ENCODE data around the gene REPS2.

REPS2 gene

GRCh38 chrX:17078031-17078720, 131.7 kb downstream of the REPS2 start:
- Histone ChIP-seq H2BK12ac (ENCODE audit: low read length in 2 of 2) (no peak overlapping the region), H3K4ac (ENCODE audit: low read depth in 1 of 2, low read length in 2 of 2) (no peak overlapping the region), H3K9me3 (ENCODE audit: control insufficient read depth, low read length) (no peaks in the 10 kb centered on the region), H3K36me3 (ENCODE audit: control insufficient read depth in 1 of 2, insufficient read depth in 2 of 2, low read depth in 1 of 2, low read length in 2 of 2) (no peaks in the 10 kb centered on the region), H3K4me1 (ENCODE audit: control insufficient read depth, insufficient read depth, low read depth, low read length) (peaks cover 2% of the 10 kb centered on the region), H2AFZ (ENCODE audit: low read depth, low read length) (no peak overlapping the region), H2BK120ac (ENCODE audit: low read depth, low read length) (no peak overlapping the region), H3K14ac (ENCODE audit: low read length in 2 of 2) (no peak overlapping the region), H3K79me1 (replicated peaks; ENCODE audit: low read length, poor library complexity, severe bottlenecking) (no peaks in the 10 kb centered on the region), H3K23ac (ENCODE audit: low read length in 2 of 2) (no peak overlapping the region), H4K8ac (ENCODE audit: low read length) (no peak overlapping the region), H3K18ac (ENCODE audit: low read depth in 1 of 2, low read length in 2 of 2) (no peak overlapping the region), H3K4me3 (ENCODE audit: insufficient read depth in 1 of 2, low read depth in 1 of 2, low read length in 2 of 2) (no peak overlapping the region), H2BK15ac (ENCODE audit: low read depth, poor library complexity, severe bottlenecking) (no peak overlapping the region), H2AK5ac (ENCODE audit: low read length, severe bottlenecking) (no peak overlapping the region), H3K9ac (ENCODE audit: low read length) (no peak overlapping the region), H4K91ac (ENCODE audit: low read length) (no peak overlapping the region), H3K27ac (ENCODE audit: low read length, poor library complexity, severe bottlenecking) (no peak overlapping the region), H3K4me2 (ENCODE audit: low read length, poor library complexity, severe bottlenecking) (no peak overlapping the region), H3K27me3 (ENCODE audit: control insufficient read depth in 1 of 2, insufficient read depth in 1 of 2, low read length in 2 of 2) (peaks cover 0 to 37% of the 10 kb centered on the region in 2 experiments), H2BK5ac (ENCODE audit: low read depth, low read length, poor library complexity, severe bottlenecking) (no peak overlapping the region)
- WGBS, result 58% methylated on average over 3 of the region's 3 CpGs
- DNase-seq, result no peak

DNA sequence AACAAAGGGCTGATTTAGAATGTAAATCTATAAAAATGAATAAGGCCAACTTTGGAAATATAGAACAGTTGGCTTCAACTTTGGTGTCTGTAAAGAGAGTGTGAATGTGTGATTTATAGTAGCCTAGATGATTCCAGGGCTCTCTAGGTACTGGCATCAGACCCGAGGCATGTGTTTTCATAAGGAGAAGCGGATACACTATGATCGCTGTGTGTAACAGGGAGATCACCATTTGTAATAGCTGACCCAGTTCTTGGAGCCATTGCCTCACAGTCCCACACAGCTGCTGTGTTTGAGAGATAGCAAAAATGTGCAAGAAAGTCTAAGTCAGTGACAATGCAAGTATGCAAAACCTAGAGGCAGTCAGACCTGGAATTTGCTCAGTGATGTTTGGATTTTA, 135.1 kb downstream of the REPS2 start:
- no peak overlapping the region for H4K91ac ChIP-seq (ENCODE audit: low read length)
- H2AFZ ChIP-seq (ENCODE audit: low read depth, low read length), result no peak overlapping the region
- no peak overlapping the region for H3K4me2 ChIP-seq (ENCODE audit: low read length, poor library complexity, severe bottlenecking)
- WGBS, result 86% methylated on average over 3 of the region's 3 CpGs
- no peak overlapping the region for H2BK5ac ChIP-seq (ENCODE audit: low read depth, low read length, poor library complexity, severe bottlenecking)
- H3K36me3 ChIP-seq (ENCODE audit: control insufficient read depth in 1 of 2, insufficient read depth in 2 of 2, low read depth in 1 of 2, low read length in 2 of 2), result no peaks in the 10 kb centered on the region
- H4K8ac ChIP-seq (ENCODE audit: low read length), result no peak overlapping the region
- no peak overlapping the region for H3K4me3 ChIP-seq (ENCODE audit: insufficient read depth in 1 of 2, low read depth in 1 of 2, low read length in 2 of 2)
- H2BK15ac ChIP-seq (ENCODE audit: low read depth, poor library complexity, severe bottlenecking), result no peak overlapping the region
- H3K14ac ChIP-seq (ENCODE audit: low read length in 2 of 2), result no peak overlapping the region
- no peak overlapping the region for H3K4ac ChIP-seq (ENCODE audit: low read depth in 1 of 2, low read length in 2 of 2)
- no peak for DNase-seq
- H3K27ac ChIP-seq (ENCODE audit: low read length, poor library complexity, severe bottlenecking), result no peak overlapping the region
- peaks cover 2% of the 10 kb centered on the region for H3K4me1 ChIP-seq (ENCODE audit: control insufficient read depth, insufficient read depth, low read depth, low read length)
- no peak overlapping the region for H3K23ac ChIP-seq (ENCODE audit: low read length in 2 of 2)
- H2BK12ac ChIP-seq (ENCODE audit: low read length in 2 of 2), result no peak overlapping the region
- H2BK120ac ChIP-seq (ENCODE audit: low read depth, low read length), result no peak overlapping the region
- no peak overlapping the region for H3K9ac ChIP-seq (ENCODE audit: low read length)
- peaks cover 0 to 28% of the 10 kb centered on the region in 2 experiments for H3K27me3 ChIP-seq (ENCODE audit: control insufficient read depth in 1 of 2, insufficient read depth in 1 of 2, low read length in 2 of 2)
- H3K18ac ChIP-seq (ENCODE audit: low read depth in 1 of 2, low read length in 2 of 2), result no peak overlapping the region
- H3K79me1 ChIP-seq (replicated peaks; ENCODE audit: low read length, poor library complexity, severe bottlenecking), result no peaks in the 10 kb centered on the region
- no peaks in the 10 kb centered on the region for H3K9me3 ChIP-seq (ENCODE audit: control insufficient read depth, low read length)
- H2AK5ac ChIP-seq (ENCODE audit: low read length, severe bottlenecking), result no peak overlapping the region

DNA sequence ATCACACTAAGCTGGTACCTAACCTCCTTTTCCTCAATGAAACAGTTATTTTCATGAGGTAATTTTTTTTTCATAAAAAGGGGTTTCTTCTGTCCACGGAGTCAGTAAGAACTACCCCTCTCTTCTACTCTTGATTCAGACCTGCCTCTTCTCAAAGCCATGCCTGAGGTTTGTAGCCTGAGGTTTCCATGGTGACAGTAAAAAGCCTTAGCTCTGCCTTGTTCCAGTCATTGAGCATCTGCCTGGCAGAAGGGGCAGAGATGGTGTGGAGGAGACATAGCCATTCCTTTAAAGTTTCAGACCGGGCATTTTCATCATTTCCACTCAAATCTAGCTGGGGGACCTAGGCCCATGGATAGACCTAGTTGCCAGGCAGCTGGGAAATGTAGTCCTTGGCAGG, 135.5 kb downstream of the REPS2 start:
- no peak overlapping the region for H3K23ac ChIP-seq (ENCODE audit: low read length in 2 of 2)
- H2BK15ac ChIP-seq (ENCODE audit: low read depth, poor library complexity, severe bottlenecking), result no peak overlapping the region
- peaks cover 2% of the 10 kb centered on the region for H3K4me1 ChIP-seq (ENCODE audit: control insufficient read depth, insufficient read depth, low read depth, low read length)
- no peak overlapping the region for H2AFZ ChIP-seq (ENCODE audit: low read depth, low read length)
- no peak overlapping the region for H3K14ac ChIP-seq (ENCODE audit: low read length in 2 of 2)
- no peak overlapping the region for H2BK12ac ChIP-seq (ENCODE audit: low read length in 2 of 2)
- H3K9ac ChIP-seq (ENCODE audit: low read length), result no peak overlapping the region
- no peak overlapping the region for H4K91ac ChIP-seq (ENCODE audit: low read length)
- H3K27ac ChIP-seq (ENCODE audit: low read length, poor library complexity, severe bottlenecking), result no peak overlapping the region
- no peak for DNase-seq
- H3K18ac ChIP-seq (ENCODE audit: low read depth in 1 of 2, low read length in 2 of 2), result no peak overlapping the region
- no peak overlapping the region for H3K4me2 ChIP-seq (ENCODE audit: low read length, poor library complexity, severe bottlenecking)
- H2AK5ac ChIP-seq (ENCODE audit: low read length, severe bottlenecking), result no peak overlapping the region
- peaks cover 0 to 28% of the 10 kb centered on the region in 2 experiments for H3K27me3 ChIP-seq (ENCODE audit: control insufficient read depth in 1 of 2, insufficient read depth in 1 of 2, low read length in 2 of 2)
- H3K79me1 ChIP-seq (replicated peaks; ENCODE audit: low read length, poor library complexity, severe bottlenecking), result no peaks in the 10 kb centered on the region
- no peak overlapping the region for H3K4ac ChIP-seq (ENCODE audit: low read depth in 1 of 2, low read length in 2 of 2)
- WGBS, result 59% methylated on average over 2 of the region's 2 CpGs
- H3K4me3 ChIP-seq (ENCODE audit: insufficient read depth in 1 of 2, low read depth in 1 of 2, low read length in 2 of 2), result no peak overlapping the region
- no peaks in the 10 kb centered on the region for H3K9me3 ChIP-seq (ENCODE audit: control insufficient read depth, low read length)
- no peaks in the 10 kb centered on the region for H3K36me3 ChIP-seq (ENCODE audit: control insufficient read depth in 1 of 2, insufficient read depth in 2 of 2, low read depth in 1 of 2, low read length in 2 of 2)
- no peak overlapping the region for H4K8ac ChIP-seq (ENCODE audit: low read length)
- no peak overlapping the region for H2BK120ac ChIP-seq (ENCODE audit: low read depth, low read length)
- H2BK5ac ChIP-seq (ENCODE audit: low read depth, low read length, poor library complexity, severe bottlenecking), result no peak overlapping the region

- Histone ChIP-seq H2BK15ac (ENCODE audit: low read depth, poor library complexity, severe bottlenecking) (no peak overlapping the region), H3K14ac (ENCODE audit: low read length in 2 of 2) (no peak overlapping the region), H3K36me3 (ENCODE audit: control insufficient read depth in 1 of 2, insufficient read depth in 2 of 2, low read depth in 1 of 2, low read length in 2 of 2) (no peaks in the 10 kb centered on the region), H3K27ac (ENCODE audit: low read length, poor library complexity, severe bottlenecking) (no peak overlapping the region), H3K4me2 (ENCODE audit: low read length, poor library complexity, severe bottlenecking) (no peak overlapping the region), H3K9me3 (ENCODE audit: control insufficient read depth, low read length) (no peaks in the 10 kb centered on the region), H3K27me3 (ENCODE audit: control insufficient read depth in 1 of 2, insufficient read depth in 1 of 2, low read length in 2 of 2) (peaks cover 0 to 23% of the 10 kb centered on the region in 2 experiments), H2AK5ac (ENCODE audit: low read length, severe bottlenecking) (no peak overlapping the region), H2BK5ac (ENCODE audit: low read depth, low read length, poor library complexity, severe bottlenecking) (no peak overlapping the region), H3K23ac (ENCODE audit: low read length in 2 of 2) (no peak overlapping the region), H3K18ac (ENCODE audit: low read depth in 1 of 2, low read length in 2 of 2) (no peak overlapping the region), H4K91ac (ENCODE audit: low read length) (no peak overlapping the region), H3K79me1 (replicated peaks; ENCODE audit: low read length, poor library complexity, severe bottlenecking) (no peaks in the 10 kb centered on the region), H4K8ac (ENCODE audit: low read length) (no peak overlapping the region), H2BK12ac (ENCODE audit: low read length in 2 of 2) (no peak overlapping the region), H3K4me3 (ENCODE audit: insufficient read depth in 1 of 2, low read depth in 1 of 2, low read length in 2 of 2) (no peak overlapping the region), H3K9ac (ENCODE audit: low read length) (no peak overlapping the region), H2AFZ (ENCODE audit: low read depth, low read length) (no peak overlapping the region), H2BK120ac (ENCODE audit: low read depth, low read length) (no peak overlapping the region), H3K4ac (ENCODE audit: low read depth in 1 of 2, low read length in 2 of 2) (no peak overlapping the region), H3K4me1 (ENCODE audit: control insufficient read depth, insufficient read depth, low read depth, low read length) (peaks cover under 1% of the 10 kb centered on the region)
- WGBS, result 0% methylated on average over 1 of the region's 7 CpGs
- no peak for DNase-seq
Observed at GRCh38 chrX:17082831-17083230, 136.4 kb downstream of the REPS2 start.

All from mesenchymal stem cell (in vitro differentiated cells and primary cell).